ENCODE data around the gene EMSY. TPM values are rescaled to one million over a fixed set of nuclear protein-coding genes. Genes with fewer than 3 reads are reported as not detected.

The EMSY gene
- total and polyA plus RNA-seq, 2 donors (not counting 3 experiments of a cell fraction or from before 2014, with no cell fraction given) = 18.3 to 25.7 TPM

DNA sequence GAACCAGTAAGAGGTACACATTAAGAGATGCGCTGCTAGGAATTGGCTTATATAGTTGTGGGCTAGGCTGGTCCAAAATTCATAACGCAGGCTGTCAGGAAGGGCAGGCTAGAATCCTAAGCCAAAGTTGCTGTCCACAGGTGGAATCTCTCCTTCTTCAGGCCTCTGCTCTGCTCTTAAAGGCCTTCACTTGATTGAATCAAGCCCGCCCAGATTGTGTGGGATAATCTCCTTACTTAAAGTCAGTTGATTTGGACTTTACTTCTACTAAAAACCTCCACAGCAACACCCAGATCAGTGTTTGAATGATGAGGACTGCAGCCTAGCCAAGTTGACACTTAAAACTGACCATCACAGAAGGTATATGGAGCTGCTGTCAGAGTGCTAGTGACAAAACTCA, 156.9 kb downstream of the EMSY start:
- no peaks in the 10 kb centered on the region for H3K9me3 ChIP-seq (replicated peaks; ENCODE audit: control insufficient read depth, insufficient read depth, low read length)
- no peaks in the 10 kb centered on the region for H3K9me1 ChIP-seq (replicated peaks; ENCODE audit: control insufficient read depth, extremely low read depth, insufficient read depth, low read length)
- H3K9ac ChIP-seq (replicated peaks; ENCODE audit: extremely low read depth, insufficient read depth, low read length) = no peak overlapping the region
- TF ChIP-seq POLR2A (IDR thresholded peaks at IDR 0.05; ENCODE audit: low read depth, low read length) = no peak
- TF ChIP-seq FOS (IDR thresholded peaks at IDR 0.05; ENCODE audit: borderline replicate concordance, insufficient read depth, low read length) = no peak
- TF ChIP-seq GATA2 (IDR thresholded peaks at IDR 0.05; ENCODE audit: insufficient read depth, insufficient read length, low read depth, low read length) = no peak
- ChIA-PET POLR2A (no interaction called here), CTCF (interaction anchor here (0.7 kb wide), 1 partner anchor 69 kb away, joined by 3 read pairs; the partner anchor contains the start of gene LRRC32)
- H4K20me1 ChIP-seq (replicated peaks; ENCODE audit: control insufficient read depth, extremely low read depth, insufficient read depth, low read length) = no peaks in the 10 kb centered on the region
- no peak overlapping the region for H3K27ac ChIP-seq (ENCODE audit: insufficient read depth, low read depth, low read length)
- dilution Hi-C loops (cut with MboI; ENCODE audit: extremely low pct_ligation_motif_present, low sequenced_read_pairs) = no loop called here
- no peaks in the 10 kb centered on the region for H3K27me3 ChIP-seq (ENCODE audit: control insufficient read depth in 2 of 2, insufficient read depth in 2 of 2, low read length in 2 of 2)
- H3K79me2 ChIP-seq (ENCODE audit: control insufficient read depth, insufficient read depth, low read length) = no peaks in the 10 kb centered on the region
- no peak overlapping the region for H3K4me2 ChIP-seq (ENCODE audit: insufficient read depth, low read length)
- H3K4me1 ChIP-seq (ENCODE audit: control insufficient read depth, extremely low read depth, insufficient read depth, low read length) = peaks cover 9% of the 10 kb centered on the region
- intact Hi-C loops (cut with micrococcal nuclease) = no loop called here
- no peaks in the 10 kb centered on the region for H3K36me3 ChIP-seq (ENCODE audit: control insufficient read depth in 2 of 2, extremely low read depth in 1 of 2, insufficient read depth in 2 of 2, low read length in 2 of 2)
- no peak overlapping the region for H2AFZ ChIP-seq (ENCODE audit: low read depth, low read length)
- DNase-seq (ENCODE audit: low read depth, low spot score) (no peak), FAIRE-seq (no peak)
- BruUV-seq (replicated peaks) = no TSS peak
- no peak overlapping the region for H3K4me3 ChIP-seq (replicated peaks in 1 of 3; ENCODE audit: insufficient read depth in 1 of 3, low read depth in 1 of 3, low read length in 3 of 3)

DNA sequence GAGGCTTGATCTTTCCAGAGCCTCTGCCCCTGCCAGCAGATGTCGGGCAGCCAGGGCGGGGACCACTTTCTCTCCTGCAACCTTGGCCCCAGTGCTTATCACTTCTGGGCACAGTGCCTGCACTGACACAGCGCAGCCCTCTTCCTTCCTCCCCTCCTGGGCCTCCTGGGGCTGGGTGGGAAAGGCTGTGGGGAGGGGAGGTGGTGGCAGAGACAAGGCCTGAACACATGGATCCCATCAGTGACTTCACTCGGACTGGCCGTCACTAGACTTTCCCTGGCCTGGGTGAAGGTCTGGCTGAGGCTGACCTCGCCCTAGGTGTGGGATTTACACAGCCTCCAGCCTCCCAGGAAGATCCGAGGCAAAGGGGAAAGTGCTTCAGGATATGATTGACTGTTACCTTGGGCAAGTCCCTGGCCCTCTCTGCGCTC, 157.6 kb downstream of the EMSY start:
- no peaks in the 10 kb centered on the region for H4K20me1 ChIP-seq (replicated peaks; ENCODE audit: control insufficient read depth, extremely low read depth, insufficient read depth, low read length)
- H3K36me3 ChIP-seq (ENCODE audit: control insufficient read depth in 2 of 2, extremely low read depth in 1 of 2, insufficient read depth in 2 of 2, low read length in 2 of 2) = no peaks in the 10 kb centered on the region
- no peak overlapping the region for H3K27ac ChIP-seq (ENCODE audit: insufficient read depth, low read depth, low read length)
- DNase-seq (ENCODE audit: low read depth, low spot score) (peak; percentile 61), FAIRE-seq (peak; percentile 47)
- TF ChIP-seq, protein P1, sequence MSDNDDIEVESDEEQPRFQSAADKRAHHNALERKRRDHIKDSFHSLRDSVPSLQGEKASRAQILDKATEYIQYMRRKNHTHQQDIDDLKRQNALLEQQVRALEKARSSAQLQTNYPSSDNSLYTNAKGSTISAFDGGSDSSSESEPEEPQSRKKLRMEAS (IDR thresholded peaks at IDR 0.05; ENCODE audit: insufficient read depth, insufficient read length) = no peak
- no peak for TF ChIP-seq POLR2A (IDR thresholded peaks at IDR 0.05; ENCODE audit: low read depth, low read length)
- TF ChIP-seq POLR2AphosphoS5 (IDR thresholded peaks at IDR 0.05; ENCODE audit: insufficient read depth, low read depth, low read length) = no peak
- TF ChIP-seq GATA2 (IDR thresholded peaks at IDR 0.05; ENCODE audit: insufficient read depth, insufficient read length, low read depth, low read length) = no peak
- TF ChIP-seq FOS (IDR thresholded peaks at IDR 0.05; ENCODE audit: borderline replicate concordance, insufficient read depth, low read length) = no peak
- TF ChIP-seq JUN (IDR thresholded peaks at IDR 0.05; ENCODE audit: borderline replicate concordance, insufficient read depth, insufficient read length, low read depth) = no peak
- TF ChIP-seq, protein P2, sequence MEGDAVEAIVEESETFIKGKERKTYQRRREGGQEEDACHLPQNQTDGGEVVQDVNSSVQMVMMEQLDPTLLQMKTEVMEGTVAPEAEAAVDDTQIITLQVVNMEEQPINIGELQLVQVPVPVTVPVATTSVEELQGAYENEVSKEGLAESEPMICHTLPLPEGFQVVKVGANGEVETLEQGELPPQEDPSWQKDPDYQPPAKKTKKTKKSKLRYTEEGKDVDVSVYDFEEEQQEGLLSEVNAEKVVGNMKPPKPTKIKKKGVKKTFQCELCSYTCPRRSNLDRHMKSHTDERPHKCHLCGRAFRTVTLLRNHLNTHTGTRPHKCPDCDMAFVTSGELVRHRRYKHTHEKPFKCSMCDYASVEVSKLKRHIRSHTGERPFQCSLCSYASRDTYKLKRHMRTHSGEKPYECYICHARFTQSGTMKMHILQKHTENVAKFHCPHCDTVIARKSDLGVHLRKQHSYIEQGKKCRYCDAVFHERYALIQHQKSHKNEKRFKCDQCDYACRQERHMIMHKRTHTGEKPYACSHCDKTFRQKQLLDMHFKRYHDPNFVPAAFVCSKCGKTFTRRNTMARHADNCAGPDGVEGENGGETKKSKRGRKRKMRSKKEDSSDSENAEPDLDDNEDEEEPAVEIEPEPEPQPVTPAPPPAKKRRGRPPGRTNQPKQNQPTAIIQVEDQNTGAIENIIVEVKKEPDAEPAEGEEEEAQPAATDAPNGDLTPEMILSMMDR (IDR thresholded peaks at IDR 0.05; ENCODE audit: extremely low read depth in 1 of 2, insufficient read depth in 1 of 2, low read depth in 1 of 2, low read length in 2 of 2) = no peak
- TF ChIP-seq MYC (IDR thresholded peaks at IDR 0.05; ENCODE audit: low read depth, low read length) = no peak
- TF ChIP-seq EZH2 (IDR thresholded peaks at IDR 0.05; ENCODE audit: borderline replicate concordance, low read depth, low read length, severe bottlenecking) = no peak
- no TSS peak for BruUV-seq (replicated peaks)
- CTCF ChIA-PET = no interaction called here
- H3K4me2 ChIP-seq (ENCODE audit: insufficient read depth, low read length) = no peak overlapping the region
- peak overlapping the region; percentile 52 for H2AFZ ChIP-seq (ENCODE audit: low read depth, low read length)
- dilution Hi-C loops (cut with MboI; ENCODE audit: extremely low pct_ligation_motif_present, low sequenced_read_pairs) (no loop called here), intact Hi-C loops (cut with micrococcal nuclease) (no loop called here)
- H3K4me3 ChIP-seq (replicated peaks in 1 of 3; ENCODE audit: insufficient read depth in 1 of 3, low read depth in 1 of 3, low read length in 3 of 3) = no peak overlapping the region
- H3K27me3 ChIP-seq (ENCODE audit: control insufficient read depth in 2 of 2, insufficient read depth in 2 of 2, low read length in 2 of 2) = no peaks in the 10 kb centered on the region
- H3K79me2 ChIP-seq (ENCODE audit: control insufficient read depth, insufficient read depth, low read length) = no peaks in the 10 kb centered on the region
- H3K9ac ChIP-seq (replicated peaks; ENCODE audit: extremely low read depth, insufficient read depth, low read length) = no peak overlapping the region
- H3K9me1 ChIP-seq (replicated peaks; ENCODE audit: control insufficient read depth, extremely low read depth, insufficient read depth, low read length) = no peaks in the 10 kb centered on the region
- POLR2A ChIA-PET = no interaction called here
- no peaks in the 10 kb centered on the region for H3K9me3 ChIP-seq (replicated peaks; ENCODE audit: control insufficient read depth, insufficient read depth, low read length)
- H3K4me1 ChIP-seq (ENCODE audit: control insufficient read depth, extremely low read depth, insufficient read depth, low read length) = peaks cover 9% of the 10 kb centered on the region

Data from endothelial cell of umbilical vein (primary cell).